Glutamatergic neuron (in vitro differentiated cells): ENCODE measurements around the gene SPATA31C2. TPM values are rescaled to one million over a fixed set of nuclear protein-coding genes. Genes with fewer than 3 reads are reported as not detected.
"Not testable (repeated sequence)": the region's sequence is repeated elsewhere in the genome, so short reads cannot be mapped to it uniquely, and the experiment has no call there.

Experiments
- DNase-seq: peaks from one replicate; pipeline ENCODE4 v3.0.0; 2022
- H3K27ac Mint-ChIP-seq: one replicate; pipeline ENCODE4 v1.8.0; 2020; ENCODE audit warnings: mild to moderate bottlenecking, mixed read lengths, inconsistent platforms; ENCODE audit not compliant: unreplicated experiment
- H3K27me3 Mint-ChIP-seq: one replicate; pipeline ENCODE4 v1.8.0; 2020; ENCODE audit warnings: mild to moderate bottlenecking, moderate library complexity, mixed read lengths, inconsistent platforms; ENCODE audit not compliant: unreplicated experiment
- H3K36me3 Mint-ChIP-seq: one replicate; pipeline ENCODE4 v1.8.0; 2020; ENCODE audit warnings: mild to moderate bottlenecking, mixed read lengths, inconsistent platforms; ENCODE audit not compliant: unreplicated experiment
- H3K4me1 Mint-ChIP-seq: one replicate; pipeline ENCODE4 v1.8.0; 2020; ENCODE audit warnings: mild to moderate bottlenecking, low read depth, mixed read lengths, inconsistent platforms; ENCODE audit not compliant: unreplicated experiment
- H3K4me3 Mint-ChIP-seq: one replicate; pipeline ENCODE4 v1.8.0; 2020; ENCODE audit warnings: mild to moderate bottlenecking, mixed read lengths, inconsistent platforms; ENCODE audit not compliant: unreplicated experiment
- H3K9me3 Mint-ChIP-seq: one replicate; pipeline ENCODE4 v1.8.0; 2020; ENCODE audit warnings: mild to moderate bottlenecking, moderate library complexity, mixed read lengths, inconsistent platforms; ENCODE audit not compliant: unreplicated experiment
- total RNA-seq: library from RNA; stranded (reverse); fragmentation: NEBNext Ultra II Directional; extraction: Animal tissue kit (Norgen Biotek cat#: 25700); gene quantifications from one replicate; pipeline ENCODE4 v1.2.1, GENCODE V29; 2021; ENCODE audit not compliant: unreplicated experiment
- TF ChIP-seq, protein P1 (sequence below): fragments of 200-600 bp; sonication (generic); IDR thresholded peaks from one replicate; pipeline ENCODE4 v1.5.0; 2021; ENCODE audit not compliant: partially characterized antibody, unreplicated experiment

SPATA31C2 gene
- total RNA-seq, 1 donor from 2014 or later: not detected

GRCh38 chr9:88166660-88167059 lies 28.4 kb upstream of the SPATA31C2 start:
- Mint-ChIP-seq H3K4me3 (no peak overlapping the region), H3K36me3 (peaks cover 3% of the 10 kb centered on the region), H3K27me3 (peaks cover 5% of the 10 kb centered on the region), H3K4me1 (peaks cover 3% of the 10 kb centered on the region), H3K27ac (no peak overlapping the region), H3K9me3 (peaks cover 3% of the 10 kb centered on the region)
- DNase-seq: no peak
- TF ChIP-seq, protein P1, sequence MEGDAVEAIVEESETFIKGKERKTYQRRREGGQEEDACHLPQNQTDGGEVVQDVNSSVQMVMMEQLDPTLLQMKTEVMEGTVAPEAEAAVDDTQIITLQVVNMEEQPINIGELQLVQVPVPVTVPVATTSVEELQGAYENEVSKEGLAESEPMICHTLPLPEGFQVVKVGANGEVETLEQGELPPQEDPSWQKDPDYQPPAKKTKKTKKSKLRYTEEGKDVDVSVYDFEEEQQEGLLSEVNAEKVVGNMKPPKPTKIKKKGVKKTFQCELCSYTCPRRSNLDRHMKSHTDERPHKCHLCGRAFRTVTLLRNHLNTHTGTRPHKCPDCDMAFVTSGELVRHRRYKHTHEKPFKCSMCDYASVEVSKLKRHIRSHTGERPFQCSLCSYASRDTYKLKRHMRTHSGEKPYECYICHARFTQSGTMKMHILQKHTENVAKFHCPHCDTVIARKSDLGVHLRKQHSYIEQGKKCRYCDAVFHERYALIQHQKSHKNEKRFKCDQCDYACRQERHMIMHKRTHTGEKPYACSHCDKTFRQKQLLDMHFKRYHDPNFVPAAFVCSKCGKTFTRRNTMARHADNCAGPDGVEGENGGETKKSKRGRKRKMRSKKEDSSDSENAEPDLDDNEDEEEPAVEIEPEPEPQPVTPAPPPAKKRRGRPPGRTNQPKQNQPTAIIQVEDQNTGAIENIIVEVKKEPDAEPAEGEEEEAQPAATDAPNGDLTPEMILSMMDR: no peak

- Mint-ChIP-seq H3K27me3 (peaks cover 5% of the 10 kb centered on the region), H3K27ac (no peak overlapping the region), H3K4me1 (peaks cover 5% of the 10 kb centered on the region), H3K36me3 (peaks cover 3% of the 10 kb centered on the region), H3K4me3 (no peak overlapping the region), H3K9me3 (peaks cover 3% of the 10 kb centered on the region)
- no peak for DNase-seq
- TF ChIP-seq, protein P1: no peak
Observed at GRCh38 chr9:88164850-88165249, 26.6 kb upstream of the SPATA31C2 start.

GRCh38 chr9:88161144-88161543 lies 22.9 kb upstream of the SPATA31C2 start:
- peaks cover 2% of the 10 kb centered on the region for H3K4me1 Mint-ChIP-seq
- H3K4me3 Mint-ChIP-seq: no peak overlapping the region
- TF ChIP-seq, protein P1: no peak
- peaks cover 3% of the 10 kb centered on the region for H3K36me3 Mint-ChIP-seq
- H3K9me3 Mint-ChIP-seq: no peaks in the 10 kb centered on the region
- no peak overlapping the region for H3K27ac Mint-ChIP-seq
- H3K27me3 Mint-ChIP-seq: peaks cover 5% of the 10 kb centered on the region
- DNase-seq: no peak

GRCh38 chr9:88143957-88144625 lies 5.8 kb upstream of the SPATA31C2 start:
- Mint-ChIP-seq H3K4me1 (no peaks in the 10 kb centered on the region), H3K27me3 (no peaks in the 10 kb centered on the region), H3K9me3 (no peaks in the 10 kb centered on the region), H3K27ac (no peak overlapping the region), H3K36me3 (no peaks in the 10 kb centered on the region), H3K4me3 (no peak overlapping the region)
- TF ChIP-seq, protein P1: no peak
- no peak for DNase-seq

- Mint-ChIP-seq H3K27ac (no peak overlapping the region), H3K9me3 (no peaks in the 10 kb centered on the region), H3K27me3 (no peaks in the 10 kb centered on the region), H3K36me3 (no peaks in the 10 kb centered on the region), H3K4me3 (no peak overlapping the region), H3K4me1 (no peaks in the 10 kb centered on the region)
- no peak for DNase-seq
- TF ChIP-seq, protein P1: no peak
Observed at GRCh38 chr9:88143179-88143578, 4.9 kb upstream of the SPATA31C2 start.

GRCh38 chr9:88133552-88133951 lies 4.7 kb downstream of the SPATA31C2 start:
- not testable (repeated sequence) for H3K4me3 Mint-ChIP-seq, H3K9me3 Mint-ChIP-seq, H3K4me1 Mint-ChIP-seq, H3K36me3 Mint-ChIP-seq, H3K27me3 Mint-ChIP-seq, H3K27ac Mint-ChIP-seq, DNase-seq

GRCh38 chr9:88129556-88129955 lies 8.7 kb downstream of the SPATA31C2 start:
- H3K27ac Mint-ChIP-seq, H3K4me1 Mint-ChIP-seq, H3K27me3 Mint-ChIP-seq, H3K4me3 Mint-ChIP-seq, H3K36me3 Mint-ChIP-seq, H3K9me3 Mint-ChIP-seq, DNase-seq: not testable (repeated sequence)
